ENCODE results near the gene NUF2.
"Not testable (repeated sequence)": the region's sequence is repeated elsewhere in the genome, so short reads cannot be mapped to it uniquely, and the experiment has no call there.

Gene NUF2

DNA sequence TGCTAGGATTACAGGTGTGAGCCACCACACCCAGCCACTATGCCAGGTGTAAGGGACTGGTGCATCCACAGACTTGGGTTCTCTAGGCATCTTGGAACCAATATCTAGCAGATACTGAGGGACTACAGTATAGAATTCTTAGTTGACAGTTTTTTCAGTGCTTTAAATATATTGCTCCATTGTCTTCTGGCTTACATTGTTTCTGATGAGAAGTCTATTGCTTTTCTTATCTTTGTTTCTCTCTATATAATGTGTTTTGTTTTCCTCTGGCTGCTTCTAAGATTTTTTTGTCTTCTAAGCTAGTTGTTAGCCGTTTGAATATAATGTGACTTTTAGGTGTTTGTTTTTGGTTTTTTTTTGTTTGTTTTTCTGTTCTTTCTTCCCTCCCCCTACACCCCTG, 13.5 kb downstream of the NUF2 start:
- no peak for DNase-seq (ENCODE audit: low spot score)

DNA sequence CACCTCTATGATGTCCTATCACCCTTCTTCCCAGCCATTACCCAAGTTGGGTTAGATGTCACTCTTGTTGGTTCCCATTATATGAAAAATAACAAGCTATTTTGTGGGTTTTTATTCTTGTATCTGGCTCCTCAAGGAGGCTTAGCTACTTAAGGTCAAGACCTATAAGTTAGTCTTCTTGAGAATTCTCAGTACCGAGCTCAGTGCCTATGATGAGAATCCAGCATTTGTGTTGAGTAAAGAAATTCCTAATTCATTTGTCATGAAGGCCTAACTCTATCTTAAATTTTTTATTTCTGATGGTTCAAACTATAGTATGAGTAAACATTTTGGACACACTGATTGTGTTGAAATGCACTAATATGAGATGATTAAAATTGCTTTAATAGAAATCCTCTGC, 15.9 kb downstream of the NUF2 start:
- no peak for DNase-seq (ENCODE audit: low spot score)

DNA sequence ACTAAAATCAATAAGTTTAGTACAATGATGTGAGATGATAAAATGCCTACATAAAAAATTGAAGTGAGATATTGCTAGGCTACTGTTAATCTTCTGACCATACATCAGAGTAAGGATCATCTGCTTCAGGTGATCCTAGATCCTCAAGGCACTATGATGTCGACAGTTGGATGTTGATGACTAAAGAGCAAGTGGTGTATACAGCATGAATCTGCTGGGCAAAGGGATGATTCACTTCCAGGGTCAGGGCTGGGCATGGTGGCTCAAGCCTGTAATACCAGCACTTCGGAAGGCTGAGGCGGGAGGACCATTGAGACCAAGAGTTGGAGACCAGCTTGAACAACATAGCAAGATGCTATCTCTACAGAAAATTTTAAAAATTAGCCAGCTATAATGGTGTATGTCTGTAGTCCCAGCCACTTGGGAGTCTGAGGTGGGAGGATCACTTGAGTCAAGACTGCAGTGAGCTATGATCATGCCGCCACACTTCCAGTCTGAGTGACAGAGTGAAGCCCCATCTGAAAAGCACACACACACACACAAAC, 24.6 kb downstream of the NUF2 start:
- DNase-seq (ENCODE audit: low spot score): no peak

DNA sequence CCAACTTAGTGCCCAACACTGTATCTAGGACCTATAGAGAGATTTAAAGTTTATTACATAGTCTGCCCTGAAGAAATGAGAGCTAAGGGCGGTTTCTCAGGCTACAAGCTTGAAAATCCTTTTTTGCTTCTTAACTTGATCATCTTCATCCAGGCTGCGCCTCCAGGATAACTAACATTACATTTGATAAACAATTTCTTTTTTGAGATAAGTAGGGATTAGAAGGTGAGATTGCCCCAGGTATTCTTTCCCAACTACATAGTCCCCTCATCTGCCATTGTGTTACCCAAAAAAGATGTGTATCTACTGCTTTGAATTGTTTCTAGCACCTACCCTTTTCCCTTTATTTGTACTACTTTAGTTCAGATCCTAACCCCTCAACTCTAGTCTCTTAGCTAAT, 25.4 kb downstream of the NUF2 start:
- DNase-seq (ENCODE audit: low spot score): no peak

DNA sequence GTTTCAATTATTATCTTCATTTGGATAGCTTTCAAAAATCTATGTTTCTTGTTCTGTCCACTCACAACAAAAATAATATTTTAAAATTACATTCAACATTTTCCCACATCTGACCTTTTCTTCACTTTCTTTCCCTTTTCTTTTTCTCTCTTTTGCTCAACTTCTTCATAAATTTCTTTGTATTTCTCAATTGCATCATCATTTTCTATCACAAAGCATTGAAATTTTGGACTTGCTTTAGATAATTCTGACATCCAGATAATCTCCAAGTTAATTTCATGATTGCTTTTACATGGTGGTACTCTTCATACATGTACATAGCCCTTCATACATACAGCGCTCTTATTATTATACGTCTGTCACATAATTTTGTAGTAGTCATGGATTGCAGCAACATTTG, 30.2 kb downstream of the NUF2 start:
- no peak for DNase-seq (ENCODE audit: low spot score)

DNA sequence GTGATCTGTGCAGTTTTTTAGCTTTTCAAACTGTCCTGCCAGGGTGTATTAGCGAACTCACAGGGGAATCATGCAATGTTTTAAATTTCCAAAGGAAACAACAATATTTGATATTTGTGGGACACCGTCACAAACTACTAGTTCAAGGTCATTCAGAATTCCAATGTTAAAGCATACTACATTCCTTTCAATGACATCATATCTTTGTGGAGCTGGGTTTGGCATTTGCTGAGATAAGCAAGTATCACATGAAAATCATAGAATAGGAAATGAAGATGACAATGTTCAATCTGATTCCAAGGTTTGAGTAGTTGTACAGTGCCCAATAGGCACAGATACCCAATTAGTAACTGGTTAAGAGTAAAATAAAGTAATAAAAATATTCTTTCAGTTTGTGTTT, 35.6 kb downstream of the NUF2 start:
- DNase-seq (ENCODE audit: low spot score): peak; percentile 2

DNA sequence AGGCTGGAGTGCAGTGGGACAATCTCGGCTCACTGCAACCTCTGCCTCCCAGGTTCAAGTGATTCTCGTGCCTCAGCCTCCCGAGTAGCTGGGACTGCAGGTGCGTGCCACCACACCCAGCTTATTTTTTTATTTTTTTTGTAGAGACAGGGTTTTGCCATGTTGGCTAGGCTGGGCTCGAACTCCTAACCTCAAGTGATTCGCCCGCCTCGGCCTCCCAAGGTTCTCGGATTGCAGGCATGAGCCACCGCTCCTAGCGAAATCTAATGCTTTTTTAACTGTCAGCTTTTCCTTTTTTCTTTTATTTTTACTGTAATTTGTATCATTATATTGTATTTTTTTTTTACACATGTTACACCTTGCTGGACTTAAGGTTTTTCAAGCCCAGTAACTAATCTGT, 36.4 kb downstream of the NUF2 start:
- not testable (repeated sequence) for DNase-seq (ENCODE audit: low spot score)

DNA sequence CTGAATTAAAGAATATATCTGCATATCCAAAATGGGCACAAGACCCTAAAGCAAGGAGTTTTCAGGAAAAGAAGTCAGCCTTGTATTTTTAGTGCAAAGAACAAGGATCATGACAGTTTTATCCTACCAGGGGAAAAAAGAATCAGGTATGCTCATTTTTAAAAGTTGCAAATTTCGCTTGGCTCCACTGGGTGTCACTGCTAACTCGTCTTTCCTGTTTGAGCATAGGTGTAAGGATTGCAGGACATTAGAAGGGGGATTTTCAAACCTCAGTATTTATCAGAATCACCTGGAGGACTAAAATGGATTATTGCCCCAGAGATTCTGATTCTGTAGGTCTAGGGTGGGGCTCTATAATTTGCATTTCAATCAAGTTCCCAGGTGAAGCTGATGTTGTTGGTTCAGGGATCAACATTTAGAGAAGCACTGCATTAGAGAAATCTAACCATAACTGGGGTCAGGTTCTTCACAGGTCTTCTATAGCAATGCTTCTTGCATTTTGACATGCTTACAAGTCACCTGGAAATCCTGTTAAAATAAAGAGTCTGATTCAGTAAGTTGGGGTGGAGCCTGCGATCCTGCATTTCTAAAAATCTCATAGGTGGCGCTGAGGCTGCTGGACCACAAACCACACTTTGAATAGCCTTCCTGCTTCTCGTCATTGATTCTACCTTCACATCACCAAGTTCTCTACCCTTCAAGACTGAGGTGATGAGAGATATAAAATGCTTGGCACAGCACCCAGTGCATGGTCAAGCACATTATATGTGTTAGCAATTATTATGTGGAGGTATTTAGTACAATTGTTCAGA, 39.6 kb downstream of the NUF2 start:
- peak; percentile 5 for DNase-seq (ENCODE audit: low spot score)

DNA sequence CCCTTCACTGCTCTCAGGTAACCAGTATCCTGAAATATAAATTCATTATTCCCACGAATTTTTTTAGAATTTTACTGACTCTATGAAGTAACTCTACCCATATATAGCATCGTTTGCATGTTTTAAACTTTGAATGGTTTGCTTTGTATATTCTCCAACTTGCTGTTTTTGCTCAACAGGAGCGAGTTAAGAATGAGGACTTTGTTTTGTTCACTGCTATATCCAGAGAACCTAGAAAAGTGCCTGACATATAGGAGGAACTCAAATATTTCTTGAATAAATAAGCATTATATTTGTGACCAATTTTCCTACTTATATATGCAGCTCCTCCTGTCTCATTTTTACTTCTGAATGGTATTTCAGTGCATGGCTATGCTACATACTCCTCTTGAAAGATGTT, 43.4 kb downstream of the NUF2 start:
- DNase-seq (ENCODE audit: low spot score): no peak

DNA sequence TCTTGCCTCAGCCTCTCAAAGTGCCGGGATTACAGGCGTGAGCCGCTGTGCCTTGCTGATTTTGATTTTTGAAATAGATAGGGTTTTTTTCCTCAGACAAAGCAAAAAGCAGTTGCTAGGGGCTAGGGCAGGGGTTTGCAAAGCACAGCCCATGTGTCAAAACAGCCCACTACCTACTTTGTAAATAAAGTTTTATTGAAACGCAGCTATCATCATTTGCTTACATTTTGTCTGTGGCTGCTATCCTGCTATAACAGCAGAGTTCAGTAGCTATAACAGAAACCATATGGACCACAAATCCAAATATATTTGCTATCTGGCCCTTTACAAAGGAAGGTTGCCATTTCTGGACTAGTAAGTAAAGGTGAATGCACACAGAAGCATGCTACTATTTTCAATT, 44.8 kb downstream of the NUF2 start:
- no peak for DNase-seq (ENCODE audit: low spot score)

DNA sequence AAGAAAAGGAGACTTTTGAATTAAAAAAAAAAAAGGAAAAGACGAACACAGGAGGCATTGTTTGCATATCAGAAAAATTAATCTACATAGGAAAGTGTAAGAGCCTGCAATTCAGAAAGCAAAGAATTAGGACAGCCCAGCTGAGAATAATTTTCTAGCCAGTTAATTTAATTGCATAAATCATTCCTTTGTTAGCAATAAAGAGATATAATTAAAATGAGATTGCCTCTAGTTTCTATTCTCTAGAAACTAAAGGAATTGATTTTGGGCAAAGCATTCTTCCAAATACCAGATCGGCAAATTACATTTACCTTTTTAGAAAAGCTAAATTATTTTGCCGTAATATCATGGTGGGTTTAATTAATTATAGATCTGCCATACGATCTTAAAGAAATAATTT, 46.0 kb downstream of the NUF2 start:
- DNase-seq (ENCODE audit: low spot score): no peak

DNA sequence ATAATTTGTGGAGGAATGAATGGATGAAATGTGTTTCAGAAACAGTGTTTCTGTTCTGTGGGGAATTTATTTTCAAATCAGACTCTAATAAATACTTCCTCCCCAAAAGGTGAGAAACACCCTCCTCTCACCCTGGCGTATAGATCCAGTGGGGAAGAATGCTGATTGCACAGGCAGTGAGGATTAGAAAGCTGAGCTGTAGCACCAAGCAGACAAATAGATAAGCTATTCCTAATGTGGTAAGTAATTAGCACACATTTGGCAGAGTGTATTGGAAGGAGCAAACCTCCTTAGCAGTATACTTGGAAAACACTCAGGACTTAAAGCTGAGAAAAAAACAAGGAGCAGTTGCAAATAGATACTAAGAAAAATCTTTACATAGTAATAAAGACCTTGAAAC, 50.8 kb downstream of the NUF2 start:
- DNase-seq (ENCODE audit: low spot score): no peak

DNA sequence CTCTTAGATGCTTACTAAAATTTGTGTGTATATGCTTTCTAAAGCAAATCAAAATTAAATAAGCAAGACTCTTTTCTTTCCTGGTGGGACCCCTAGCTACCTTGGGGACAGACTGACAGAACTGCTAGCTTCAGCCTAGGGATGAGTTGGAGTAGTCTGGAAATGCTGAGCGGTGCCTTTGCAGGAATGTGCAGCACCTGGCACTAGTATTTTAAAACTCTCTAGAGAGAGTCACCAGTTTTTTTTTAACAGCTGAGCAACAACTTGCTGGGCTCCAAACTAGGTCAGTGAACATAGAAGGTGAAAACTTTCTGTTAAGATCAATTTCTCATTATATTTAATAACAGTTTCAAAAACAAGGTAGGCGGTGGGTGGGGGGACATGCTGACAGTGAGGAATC, 56.8 kb downstream of the NUF2 start:
- DNase-seq (ENCODE audit: low spot score): no peak

DNA sequence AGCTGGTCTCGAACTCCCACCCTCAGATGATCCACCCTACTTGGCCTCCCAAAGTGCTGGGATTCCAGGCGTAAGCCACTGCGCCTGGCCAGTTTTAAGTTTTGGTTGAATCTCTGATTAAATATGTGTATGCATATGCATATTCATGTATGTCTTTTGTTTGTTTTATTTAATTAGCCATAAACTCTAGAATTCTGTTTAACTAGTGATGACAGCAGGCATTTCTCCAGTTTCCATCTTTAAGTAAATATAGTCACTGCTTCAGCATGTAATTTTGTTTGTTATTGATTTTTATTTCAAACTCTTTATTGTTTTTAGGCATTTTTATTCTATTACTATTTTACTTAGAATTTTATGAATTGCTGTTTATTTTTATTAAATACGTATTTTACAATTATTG, 58.0 kb downstream of the NUF2 start:
- no peak for DNase-seq (ENCODE audit: low spot score)

DNA sequence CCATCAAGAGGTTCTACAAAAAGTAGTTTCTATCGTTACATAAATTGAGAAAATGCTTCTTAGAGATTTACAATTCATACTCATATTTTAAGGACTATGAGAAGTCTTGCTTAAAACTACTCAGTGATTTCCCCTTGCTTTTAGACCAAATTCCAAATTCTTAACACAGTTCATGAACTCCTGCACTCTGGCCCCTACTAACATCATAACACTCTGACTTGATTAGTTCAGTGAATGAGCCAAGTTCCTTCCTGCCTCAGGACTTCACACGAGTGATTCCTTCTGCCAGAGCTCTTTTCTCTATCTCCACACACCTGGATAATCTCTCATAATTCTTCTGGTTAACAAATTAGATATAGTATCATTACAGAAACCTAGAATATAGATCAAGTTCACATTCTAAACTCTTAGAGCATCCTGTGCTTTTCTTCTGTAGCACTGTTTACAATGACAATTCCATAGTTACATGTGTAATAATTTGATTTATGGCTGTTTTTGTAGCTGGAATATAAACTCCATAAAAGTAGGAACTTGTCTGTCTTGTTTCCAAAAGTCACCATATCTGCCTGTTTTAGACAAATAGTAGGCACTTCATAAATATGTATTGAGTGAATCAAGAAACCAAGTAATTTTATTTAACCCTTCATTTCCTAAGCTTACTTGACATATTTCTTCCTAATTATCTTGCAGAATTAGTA, 59.9 kb downstream of the NUF2 start:
- no peak for DNase-seq (ENCODE audit: low spot score)

DNA sequence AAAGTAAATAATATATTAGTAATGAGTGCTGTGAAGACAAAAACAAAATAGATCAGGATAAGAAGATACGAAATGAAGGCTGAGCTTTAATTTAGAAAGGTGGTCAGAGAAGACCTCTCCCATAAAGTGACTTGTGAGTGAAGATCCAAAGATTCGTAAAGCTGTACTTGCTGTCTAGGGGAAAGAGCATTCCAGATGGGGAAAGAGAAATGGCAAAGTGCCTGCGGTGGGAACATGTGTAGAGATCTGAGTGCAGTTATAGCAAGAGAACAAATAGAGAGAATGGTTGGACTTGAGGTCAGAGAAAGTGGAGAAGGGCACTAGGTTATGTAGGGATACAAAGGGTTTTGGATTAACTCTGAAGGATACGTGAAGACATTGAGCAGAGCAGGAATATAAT, 60.6 kb downstream of the NUF2 start:
- no peak for DNase-seq (ENCODE audit: low spot score)

DNA sequence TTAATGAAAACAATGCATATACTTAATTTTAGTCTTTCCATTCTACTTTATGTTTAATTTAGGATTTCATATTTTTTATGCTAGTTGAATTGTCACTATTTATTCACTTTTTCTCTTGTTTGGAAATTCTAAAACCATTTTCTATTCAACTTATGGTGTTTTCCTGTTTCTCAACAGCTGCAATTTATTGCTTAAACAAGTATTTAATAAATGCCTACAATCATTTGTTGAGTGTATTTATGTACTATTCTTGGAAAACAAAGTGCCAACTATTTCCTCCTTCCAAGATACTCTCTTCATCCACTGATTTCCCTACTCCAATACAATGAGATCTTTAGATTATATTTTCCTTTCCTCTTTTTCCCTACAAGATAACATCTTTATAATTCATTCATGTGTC, 65.4 kb downstream of the NUF2 start:
- no peak for DNase-seq (ENCODE audit: low spot score)

DNA sequence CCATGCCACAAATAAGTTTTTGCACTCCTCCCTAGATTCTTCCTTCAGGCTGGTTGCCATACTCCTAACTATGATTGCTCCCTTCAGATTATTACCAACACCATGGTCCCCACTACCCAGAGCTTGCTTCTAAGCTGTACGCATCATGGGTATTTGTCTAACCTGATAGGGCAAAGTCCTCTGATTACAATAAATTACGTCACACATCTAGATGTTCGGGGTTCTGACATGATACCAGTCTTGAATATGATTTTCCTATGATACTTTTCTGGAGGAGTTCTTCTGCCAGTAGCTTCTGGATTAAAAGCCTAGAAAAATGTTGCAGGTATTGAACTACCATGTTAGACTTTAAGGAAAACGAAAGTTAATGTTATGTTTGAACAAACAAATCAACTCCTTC, 67.2 kb downstream of the NUF2 start:
- no peak for DNase-seq (ENCODE audit: low spot score)

DNA sequence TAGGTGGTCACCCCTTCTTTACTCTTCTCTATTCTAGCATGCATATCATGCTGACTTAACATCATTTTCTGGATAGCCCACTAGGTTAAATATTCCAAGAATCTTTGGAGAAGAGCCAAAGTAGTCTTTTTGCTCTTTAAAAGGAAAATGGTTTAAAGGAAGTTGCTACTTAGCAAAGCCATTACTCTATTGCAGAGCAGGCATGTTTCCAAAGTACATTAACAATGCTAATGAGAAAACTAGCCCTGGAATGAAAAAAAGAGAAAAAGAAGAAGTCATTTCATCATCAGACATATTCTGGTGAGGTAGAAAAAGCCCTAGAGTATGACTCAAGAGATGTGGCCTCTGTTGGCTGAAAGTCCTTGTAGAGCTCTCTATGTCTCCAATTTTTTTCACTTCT, 74.0 kb downstream of the NUF2 start:
- no peak for DNase-seq (ENCODE audit: low spot score)

DNA sequence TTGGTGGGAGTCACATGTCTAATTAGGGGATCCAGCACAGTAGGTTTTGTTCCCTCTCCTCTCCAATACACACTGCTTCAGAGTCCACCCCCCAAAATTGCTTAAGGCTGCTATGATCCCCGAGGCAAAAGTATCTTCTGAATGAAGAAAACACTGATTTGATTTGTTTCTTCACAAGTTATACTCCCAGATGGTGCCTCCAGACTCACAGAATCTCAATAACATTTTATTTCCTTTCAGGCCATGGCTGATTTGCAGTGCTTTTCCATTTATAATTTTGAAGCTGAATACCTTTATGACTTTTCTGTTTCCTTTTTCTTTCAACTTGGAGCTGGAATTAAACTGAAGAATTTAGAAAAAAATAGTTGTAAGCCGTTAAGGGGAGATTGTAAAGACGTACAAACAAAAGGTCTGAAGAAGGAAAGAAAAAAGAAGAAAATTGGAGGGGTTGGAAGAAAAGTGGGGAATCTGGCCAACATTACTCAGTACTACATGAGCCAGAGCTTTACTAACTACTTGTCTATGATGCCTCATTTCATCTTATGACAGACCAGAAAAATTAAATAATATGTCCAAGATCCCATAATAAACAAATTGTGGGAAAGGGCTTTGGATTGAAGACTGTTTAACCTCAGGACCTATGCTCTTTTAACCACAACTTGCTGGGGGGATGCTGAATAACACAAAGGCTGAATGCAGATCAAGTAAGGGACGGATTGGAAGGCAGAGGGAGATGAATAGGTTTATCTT, 75.9 kb downstream of the NUF2 start:
- no peak for DNase-seq (ENCODE audit: low spot score)

DNA sequence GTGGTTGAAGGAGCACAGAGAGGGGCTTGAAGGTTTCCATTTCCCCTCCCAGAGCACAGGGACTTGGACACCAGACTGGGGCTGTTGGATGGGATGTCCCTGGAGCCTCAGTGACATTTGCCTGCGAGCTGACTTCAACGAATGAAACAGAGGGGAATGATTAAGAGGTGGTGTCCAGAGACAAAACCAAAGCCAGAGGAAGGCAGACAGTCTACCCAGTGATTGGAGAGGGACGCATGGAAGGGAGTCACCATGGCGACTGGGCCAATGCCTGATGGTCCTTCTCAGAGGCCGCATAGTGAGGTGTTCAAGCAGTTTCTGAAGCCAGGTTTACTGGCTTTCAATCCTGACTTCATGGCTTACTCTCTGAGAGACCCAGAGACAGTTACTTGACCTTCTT, 77.2 kb downstream of the NUF2 start:
- no peak for DNase-seq (ENCODE audit: low spot score)

DNA sequence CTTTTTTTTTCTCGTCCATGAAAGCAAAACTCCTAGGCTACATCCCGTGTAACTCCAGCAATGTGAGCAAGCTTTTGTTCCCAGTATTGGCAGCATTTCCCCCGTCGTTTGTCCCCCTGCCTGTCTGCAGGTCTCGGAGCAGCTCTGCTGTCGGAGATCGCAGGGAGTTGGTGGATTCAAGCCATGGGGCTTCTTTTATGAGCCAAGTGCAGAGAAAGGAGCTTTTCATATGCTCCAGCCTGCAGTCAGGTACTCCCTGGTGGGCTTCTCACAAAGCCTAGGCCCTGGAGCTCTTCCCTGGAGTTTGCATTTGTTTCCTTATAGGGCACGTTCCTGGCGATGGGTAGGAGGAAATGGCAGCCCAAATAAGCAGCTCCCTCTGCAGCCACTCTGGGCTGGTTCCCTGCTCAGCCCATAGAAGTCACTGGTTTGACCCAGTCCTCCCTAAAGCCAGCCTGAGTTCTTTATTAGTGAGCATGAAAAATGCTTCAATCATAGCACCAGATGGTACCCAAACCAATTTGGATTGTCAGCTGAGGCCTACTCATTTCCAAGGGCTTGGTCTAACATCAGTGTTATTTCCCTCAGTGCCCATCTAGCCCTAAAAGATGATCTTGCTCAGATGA, 78.3 kb downstream of the NUF2 start:
- DNase-seq (ENCODE audit: low spot score): no peak
